22Rv1 (cell line): ENCODE measurements around the gene SPAG17.

Experiments used
- CTCF ChIP-seq: fragments of 450-650 bp; IDR thresholded peaks from 2 replicates; pipeline ENCODE4 v1.5.1; 2017; ENCODE audit warnings: mild to moderate bottlenecking
- ZFX ChIP-seq: fragments of 450-650 bp; IDR thresholded peaks from 2 replicates; pipeline ENCODE4 v1.6.1; 2017; ENCODE audit warnings: antibody characterized with exemption, borderline replicate concordance

GRCh38 chr1:117976381-117976780, 208.6 kb downstream of the SPAG17 start:
- no peak for TF ChIP-seq CTCF
- no peak for TF ChIP-seq ZFX
